Upper lobe of left lung (tissue), 4 donors: ENCODE measurements around the gene CYBA.

Source experiments
- EP300 ChIP-seq, 4 donors: sonication (generic); formaldehyde crosslinking; IDR thresholded peaks; one replicate each; pipeline ENCODE4 v1.5.1; 2017; ENCODE audit warnings: antibody characterized with exemption in 4 of 4, control low read depth in 2 of 4
- POLR2A ChIP-seq, 4 donors: fragments of 450-650 bp; IDR thresholded peaks; one replicate each; pipeline ENCODE4 v1.5.1; 2016 to 2017; ENCODE audit warnings: antibody characterized with exemption in 4 of 4, mild to moderate bottlenecking in 2 of 4
- POLR2AphosphoS5 ChIP-seq, 2 donors: sonication (generic); formaldehyde crosslinking; IDR thresholded peaks; one replicate each; pipeline ENCODE4 v1.5.1; 2017; ENCODE audit warnings: antibody characterized with exemption in 2 of 2
- TF ChIP-seq, protein P1 (sequence below), 6 experiments: fragments of 450-650 bp in 4 of 6; fragments of 200-600 bp in 2 of 6; sonication (generic) in 2 of 6; IDR thresholded peaks; one replicate each; pipeline ENCODE4 v1.5.1; 2016 to 2019; ENCODE audit warnings: antibody characterized with exemption in 6 of 6

DNA sequence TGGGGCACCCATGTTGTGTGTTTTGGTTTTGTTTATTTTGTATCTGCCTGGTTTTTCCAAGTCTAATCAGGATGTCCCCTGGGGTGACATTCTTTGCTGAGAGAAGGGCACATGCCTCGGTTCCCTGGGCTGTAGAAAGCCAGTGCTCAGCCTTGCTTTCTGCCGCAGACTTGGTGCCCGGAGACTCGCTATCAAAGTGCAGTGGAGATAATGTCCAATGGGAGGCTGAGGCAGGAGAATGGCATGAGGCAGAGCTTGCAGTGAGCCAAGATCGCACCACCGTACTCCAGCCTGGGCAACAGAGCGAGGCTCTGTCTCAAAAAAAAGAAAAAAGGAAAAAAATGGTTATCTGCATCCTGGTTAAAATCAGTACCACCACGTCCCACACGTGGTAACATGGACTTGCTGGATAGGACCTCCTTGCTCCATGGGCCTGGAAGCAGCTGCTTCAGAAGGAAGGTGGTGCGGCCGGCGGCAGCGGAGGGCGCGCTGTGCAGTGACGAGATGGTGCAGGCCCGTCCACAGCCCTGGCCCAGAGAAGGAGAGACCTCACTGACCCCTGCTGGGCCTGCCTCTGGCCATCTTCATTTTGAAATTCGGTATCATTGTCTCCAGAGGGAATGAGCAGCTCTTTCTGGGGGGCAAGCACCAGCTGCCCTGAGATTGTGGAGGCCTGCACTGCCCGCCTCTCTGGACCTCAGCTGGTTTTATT, 31.7 kb downstream of the CYBA start:
- TF ChIP-seq, protein P1, sequence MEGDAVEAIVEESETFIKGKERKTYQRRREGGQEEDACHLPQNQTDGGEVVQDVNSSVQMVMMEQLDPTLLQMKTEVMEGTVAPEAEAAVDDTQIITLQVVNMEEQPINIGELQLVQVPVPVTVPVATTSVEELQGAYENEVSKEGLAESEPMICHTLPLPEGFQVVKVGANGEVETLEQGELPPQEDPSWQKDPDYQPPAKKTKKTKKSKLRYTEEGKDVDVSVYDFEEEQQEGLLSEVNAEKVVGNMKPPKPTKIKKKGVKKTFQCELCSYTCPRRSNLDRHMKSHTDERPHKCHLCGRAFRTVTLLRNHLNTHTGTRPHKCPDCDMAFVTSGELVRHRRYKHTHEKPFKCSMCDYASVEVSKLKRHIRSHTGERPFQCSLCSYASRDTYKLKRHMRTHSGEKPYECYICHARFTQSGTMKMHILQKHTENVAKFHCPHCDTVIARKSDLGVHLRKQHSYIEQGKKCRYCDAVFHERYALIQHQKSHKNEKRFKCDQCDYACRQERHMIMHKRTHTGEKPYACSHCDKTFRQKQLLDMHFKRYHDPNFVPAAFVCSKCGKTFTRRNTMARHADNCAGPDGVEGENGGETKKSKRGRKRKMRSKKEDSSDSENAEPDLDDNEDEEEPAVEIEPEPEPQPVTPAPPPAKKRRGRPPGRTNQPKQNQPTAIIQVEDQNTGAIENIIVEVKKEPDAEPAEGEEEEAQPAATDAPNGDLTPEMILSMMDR (IDR thresholded peaks at IDR 0.05), result no peak
- TF ChIP-seq POLR2A (IDR thresholded peaks at IDR 0.05) (no peak), EP300 (IDR thresholded peaks at IDR 0.05) (no peak), POLR2AphosphoS5 (IDR thresholded peaks at IDR 0.05) (no peak)
